Right atrium auricular region (tissue), 2 donors: ENCODE measurements around the gene ADPRM. TPM values are rescaled to one million over a fixed set of nuclear protein-coding genes. Genes with fewer than 3 reads are reported as not detected.

Experiments used
- DNase-seq: peaks from one replicate; pipeline ENCODE4 v3.0.0-alpha.2; 2019; ENCODE audit warnings: low spot score
- H3K27ac ChIP-seq, 2 donors: fragments of 200-600 bp; sonication (generic); 1 replicate in 1 of 2; 2 replicates in 1 of 2; pipeline ENCODE4 v1.5.1; 2016 to 2019
- H3K27me3 ChIP-seq, 2 donors: fragments of 200-600 bp; sonication (generic); one replicate each; pipeline versions ENCODE4 v1.5.1 to v1.6.0; 2017 to 2019
- H3K36me3 ChIP-seq: fragments of 200-600 bp; sonication (generic); one replicate; pipeline ENCODE4 v1.5.1; 2016
- H3K4me1 ChIP-seq, 2 donors: fragments of 200-600 bp; sonication (generic); one replicate each; pipeline versions ENCODE4 v1.5.1 to v1.6.0; 2017 to 2019
- H3K4me3 ChIP-seq, 2 donors: fragments of 200-600 bp; sonication (generic); 1 replicate in 1 of 2; 2 replicates in 1 of 2; pipeline ENCODE4 v1.5.1; 2017 to 2019; ENCODE audit warnings: mild to moderate bottlenecking in 1 of 2, moderate library complexity in 1 of 2
- H3K9me3 ChIP-seq, 2 donors: fragments of 200-600 bp; sonication (generic); one replicate each; pipeline ENCODE4 v1.5.1; 2019
- total RNA-seq, 2 donors: library from RNA; depleted of rRNA; stranded (reverse); fragments of >200 nt; gene quantifications; one replicate each; pipeline ENCODE4 v1.1.0, GENCODE V29; 2016
- TF ChIP-seq, protein P1 (sequence below), 2 donors: fragments of 200-600 bp; sonication (generic); IDR thresholded peaks; one replicate each; pipeline ENCODE4 v1.5.1; 2019; ENCODE audit warnings: antibody characterized with exemption in 2 of 2

The ADPRM gene, protein sequence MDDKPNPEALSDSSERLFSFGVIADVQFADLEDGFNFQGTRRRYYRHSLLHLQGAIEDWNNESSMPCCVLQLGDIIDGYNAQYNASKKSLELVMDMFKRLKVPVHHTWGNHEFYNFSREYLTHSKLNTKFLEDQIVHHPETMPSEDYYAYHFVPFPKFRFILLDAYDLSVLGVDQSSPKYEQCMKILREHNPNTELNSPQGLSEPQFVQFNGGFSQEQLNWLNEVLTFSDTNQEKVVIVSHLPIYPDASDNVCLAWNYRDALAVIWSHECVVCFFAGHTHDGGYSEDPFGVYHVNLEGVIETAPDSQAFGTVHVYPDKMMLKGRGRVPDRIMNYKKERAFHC
- total RNA-seq = 1 to 10 TPM; 2.4 to 3.8 TPM

DNA sequence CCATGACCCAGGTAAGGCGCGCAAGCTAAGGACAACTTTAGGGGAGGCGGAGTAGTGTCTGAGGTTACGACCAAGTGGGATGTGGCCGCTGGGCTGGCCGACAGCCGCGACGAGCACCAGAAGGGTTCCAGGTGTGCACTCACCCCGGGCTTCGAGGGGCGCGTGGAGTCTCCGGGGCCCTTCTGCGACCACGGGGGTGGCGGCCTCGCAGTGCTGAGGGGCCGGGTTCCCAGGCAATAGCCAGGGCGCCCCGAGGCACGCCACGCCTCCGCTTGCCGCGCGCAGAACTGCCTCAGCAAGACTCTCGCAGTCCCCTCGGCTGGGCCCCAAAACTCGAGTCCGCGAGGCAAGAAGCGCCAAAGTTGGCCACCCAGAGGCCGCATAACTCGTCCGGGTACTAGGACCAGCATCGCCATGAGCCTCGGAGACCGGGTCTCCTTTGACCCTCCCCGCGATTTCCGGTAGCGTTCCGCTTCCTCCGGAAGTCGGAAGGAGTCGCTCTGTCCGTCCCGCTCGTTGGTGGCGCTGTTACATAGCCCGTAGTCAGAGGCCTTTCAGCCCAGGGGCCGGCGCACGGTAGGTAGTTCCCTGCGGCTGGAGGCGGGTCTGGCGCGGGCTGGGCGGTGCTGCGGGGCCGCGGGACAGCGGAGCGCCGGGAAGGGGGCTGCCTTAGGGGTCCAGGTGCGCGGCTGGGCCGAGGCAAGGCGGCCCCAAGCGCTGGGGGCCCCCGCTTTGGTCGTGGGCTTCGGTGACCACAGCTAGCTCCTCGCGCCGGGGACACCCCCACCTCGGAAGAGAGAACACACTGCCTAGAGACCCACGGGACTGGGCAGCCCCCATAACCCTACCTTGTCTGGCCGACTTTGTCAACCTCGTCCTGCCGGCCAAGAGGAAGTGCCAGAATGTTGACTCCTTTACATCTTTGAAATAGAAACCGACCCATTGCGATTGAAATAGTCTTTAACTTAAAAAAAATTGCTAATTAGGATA lies at the start of gene ADPRM, which contains the start of gene SCO1:
ADPRM (plus strand) TSS at position 503 of the 990 bp plus-strand sequence. CDS start 7,333 bp downstream, outside the sequence.
SCO1 (minus strand) TSS at position 442 of the 990 bp plus-strand sequence; CDS start at position 416, 26 bp downstream.
- Histone ChIP-seq H3K36me3 (peaks cover 25% of the 10 kb centered on the region), H3K4me1 (peaks cover 0 to 23% of the 10 kb centered on the region in 2 donors), H3K27ac (peak within 1 kb of the TSS; percentile 86 to 93), H3K9me3 (no peaks in the 10 kb centered on the region), H3K27me3 (no peaks in the 10 kb centered on the region), H3K4me3 (peak within 1 kb of the TSS; percentile 93 to 99)
- TF ChIP-seq, protein P1, sequence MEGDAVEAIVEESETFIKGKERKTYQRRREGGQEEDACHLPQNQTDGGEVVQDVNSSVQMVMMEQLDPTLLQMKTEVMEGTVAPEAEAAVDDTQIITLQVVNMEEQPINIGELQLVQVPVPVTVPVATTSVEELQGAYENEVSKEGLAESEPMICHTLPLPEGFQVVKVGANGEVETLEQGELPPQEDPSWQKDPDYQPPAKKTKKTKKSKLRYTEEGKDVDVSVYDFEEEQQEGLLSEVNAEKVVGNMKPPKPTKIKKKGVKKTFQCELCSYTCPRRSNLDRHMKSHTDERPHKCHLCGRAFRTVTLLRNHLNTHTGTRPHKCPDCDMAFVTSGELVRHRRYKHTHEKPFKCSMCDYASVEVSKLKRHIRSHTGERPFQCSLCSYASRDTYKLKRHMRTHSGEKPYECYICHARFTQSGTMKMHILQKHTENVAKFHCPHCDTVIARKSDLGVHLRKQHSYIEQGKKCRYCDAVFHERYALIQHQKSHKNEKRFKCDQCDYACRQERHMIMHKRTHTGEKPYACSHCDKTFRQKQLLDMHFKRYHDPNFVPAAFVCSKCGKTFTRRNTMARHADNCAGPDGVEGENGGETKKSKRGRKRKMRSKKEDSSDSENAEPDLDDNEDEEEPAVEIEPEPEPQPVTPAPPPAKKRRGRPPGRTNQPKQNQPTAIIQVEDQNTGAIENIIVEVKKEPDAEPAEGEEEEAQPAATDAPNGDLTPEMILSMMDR (IDR thresholded peaks at IDR 0.05) = peak; percentile 18 to 62
- peak; percentile 93 for DNase-seq

DNA sequence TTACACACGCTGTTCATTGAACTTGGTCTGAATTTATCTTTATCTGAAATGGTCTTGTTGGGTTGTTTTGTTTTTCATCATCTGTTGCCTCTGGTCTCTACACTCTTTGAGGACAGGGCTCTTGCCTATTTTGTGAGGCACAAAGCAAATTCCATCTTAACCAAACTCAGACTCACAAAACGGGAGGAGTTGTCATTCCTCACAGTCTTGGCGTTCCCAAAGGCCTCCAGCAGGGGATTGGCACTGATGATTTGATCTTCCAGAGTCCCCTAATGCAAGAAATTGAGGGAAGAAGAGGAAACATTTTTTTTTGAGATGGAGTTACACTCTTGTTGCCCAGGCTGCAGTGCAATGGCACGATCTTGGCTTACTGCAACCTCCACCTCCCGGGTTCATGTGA lies 49.0 kb upstream of the ADPRM start:
- H3K27me3 ChIP-seq = no peaks in the 10 kb centered on the region
- TF ChIP-seq, protein P1 (IDR thresholded peaks at IDR 0.05) = no peak
- H3K4me3 ChIP-seq = no peak overlapping the region
- no peak for DNase-seq
- no peaks in the 10 kb centered on the region for H3K36me3 ChIP-seq
- no peaks in the 10 kb centered on the region for H3K9me3 ChIP-seq
- H3K4me1 ChIP-seq = no peaks in the 10 kb centered on the region
- no peak overlapping the region for H3K27ac ChIP-seq

DNA sequence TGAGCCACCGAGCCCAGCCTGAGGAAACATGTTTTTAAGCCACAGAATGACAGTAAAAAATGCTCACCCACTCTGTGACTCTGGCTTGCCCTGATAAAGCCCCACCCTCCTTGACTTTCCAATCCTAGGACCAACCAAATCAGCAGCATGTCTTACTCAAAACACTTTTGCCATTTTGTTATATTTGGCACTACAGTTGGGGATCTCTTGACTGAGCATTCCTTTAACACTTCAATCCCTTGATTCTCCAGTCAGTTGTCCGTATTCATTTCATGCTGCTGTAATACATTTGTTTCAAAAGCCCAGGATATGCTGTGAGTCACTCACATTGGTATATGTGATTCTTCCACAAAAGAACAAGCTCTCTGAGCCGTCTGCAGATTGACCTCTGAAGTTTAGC lies 48.4 kb upstream of the ADPRM start:
- no peaks in the 10 kb centered on the region for H3K9me3 ChIP-seq
- no peak for DNase-seq
- H3K36me3 ChIP-seq = no peaks in the 10 kb centered on the region
- no peak overlapping the region for H3K4me3 ChIP-seq
- H3K27me3 ChIP-seq = no peaks in the 10 kb centered on the region
- H3K27ac ChIP-seq = no peak overlapping the region
- TF ChIP-seq, protein P1 (IDR thresholded peaks at IDR 0.05) = no peak
- H3K4me1 ChIP-seq = no peaks in the 10 kb centered on the region

DNA sequence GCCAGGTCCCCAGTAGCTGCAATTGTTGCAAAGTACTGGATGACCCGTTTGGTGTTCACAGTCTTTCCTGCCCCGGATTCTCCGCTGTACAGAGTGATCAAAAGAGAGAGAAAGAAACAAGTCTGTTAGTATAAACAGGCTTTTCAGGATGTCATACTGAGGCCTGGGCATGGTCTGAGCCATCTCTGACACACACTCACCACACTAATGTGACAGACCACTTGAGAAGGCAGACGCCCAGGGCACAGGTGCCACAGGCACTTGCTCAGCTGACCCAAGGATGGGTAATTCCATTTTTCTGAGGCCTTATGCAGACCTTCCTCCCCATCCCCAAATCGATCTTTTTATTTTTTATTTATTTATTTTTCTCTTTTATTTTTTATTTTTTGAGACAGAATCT lies 47.8 kb upstream of the ADPRM start:
- TF ChIP-seq, protein P1 (IDR thresholded peaks at IDR 0.05) = no peak
- H3K4me1 ChIP-seq = no peaks in the 10 kb centered on the region
- DNase-seq = no peak
- no peaks in the 10 kb centered on the region for H3K27me3 ChIP-seq
- no peak overlapping the region for H3K27ac ChIP-seq
- no peaks in the 10 kb centered on the region for H3K36me3 ChIP-seq
- no peaks in the 10 kb centered on the region for H3K9me3 ChIP-seq
- no peak overlapping the region for H3K4me3 ChIP-seq

DNA sequence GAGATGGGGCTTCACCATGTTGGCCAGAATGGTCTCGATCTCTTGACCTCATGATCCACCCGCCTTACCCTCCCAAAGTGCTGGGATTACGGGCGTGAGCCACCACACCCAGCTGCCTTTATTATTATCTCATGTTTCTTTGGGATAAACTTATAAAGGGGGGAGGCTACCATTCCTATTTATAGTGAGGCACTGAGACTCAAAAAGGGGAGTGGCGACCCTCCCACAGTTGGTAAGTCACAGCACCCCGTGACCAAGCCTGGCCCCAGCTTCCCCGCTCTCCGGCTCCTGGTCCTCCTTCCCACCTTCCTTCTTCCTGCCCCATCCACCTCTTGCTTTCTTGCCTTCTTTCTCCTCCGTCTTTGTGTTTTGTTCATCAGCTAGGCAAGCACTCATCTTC lies 45.5 kb upstream of the ADPRM start:
- no peak for DNase-seq
- Histone ChIP-seq H3K27ac (no peak overlapping the region), H3K9me3 (no peaks in the 10 kb centered on the region), H3K4me1 (no peaks in the 10 kb centered on the region), H3K36me3 (no peaks in the 10 kb centered on the region), H3K4me3 (no peak overlapping the region), H3K27me3 (no peaks in the 10 kb centered on the region)
- TF ChIP-seq, protein P1 (IDR thresholded peaks at IDR 0.05) = no peak
